Measurements from ENCODE around the gene TRPM2.

- TF ChIP-seq CTCF (IDR thresholded peaks at IDR 0.05) (no peak), ZFX (IDR thresholded peaks at IDR 0.05; ENCODE audit: borderline replicate concordance) (no peak)
Measured at GRCh38 chr21:44331650-44332307, 21.6 kb upstream of the TRPM2 start.
